Stimulated activated CD8-positive, alpha-beta memory T cell treated with anti-CD3 and anti-CD28 coated beads, Interleukin-2, amount 100 ng/mL, for 1 hour (primary cell): ENCODE measurements around the gene ANTKMT.

Source experiments
- DNase-seq, 2 donors: peaks; one replicate each; pipeline ENCODE4 v3.0.0-alpha.2; 2020; ENCODE audit warnings: low read depth in 2 of 2

Gene ANTKMT

GRCh38 chr16:764848-765487 is 44.0 kb downstream of the ANTKMT start:
- DNase-seq = no peak

- no peak for DNase-seq
These were observed 44.5 kb downstream of the ANTKMT start for GRCh38 chr16:765488-765865.

- DNase-seq = no peak
These were observed 45.3 kb downstream of the ANTKMT start for GRCh38 chr16:766008-766819.

DNA sequence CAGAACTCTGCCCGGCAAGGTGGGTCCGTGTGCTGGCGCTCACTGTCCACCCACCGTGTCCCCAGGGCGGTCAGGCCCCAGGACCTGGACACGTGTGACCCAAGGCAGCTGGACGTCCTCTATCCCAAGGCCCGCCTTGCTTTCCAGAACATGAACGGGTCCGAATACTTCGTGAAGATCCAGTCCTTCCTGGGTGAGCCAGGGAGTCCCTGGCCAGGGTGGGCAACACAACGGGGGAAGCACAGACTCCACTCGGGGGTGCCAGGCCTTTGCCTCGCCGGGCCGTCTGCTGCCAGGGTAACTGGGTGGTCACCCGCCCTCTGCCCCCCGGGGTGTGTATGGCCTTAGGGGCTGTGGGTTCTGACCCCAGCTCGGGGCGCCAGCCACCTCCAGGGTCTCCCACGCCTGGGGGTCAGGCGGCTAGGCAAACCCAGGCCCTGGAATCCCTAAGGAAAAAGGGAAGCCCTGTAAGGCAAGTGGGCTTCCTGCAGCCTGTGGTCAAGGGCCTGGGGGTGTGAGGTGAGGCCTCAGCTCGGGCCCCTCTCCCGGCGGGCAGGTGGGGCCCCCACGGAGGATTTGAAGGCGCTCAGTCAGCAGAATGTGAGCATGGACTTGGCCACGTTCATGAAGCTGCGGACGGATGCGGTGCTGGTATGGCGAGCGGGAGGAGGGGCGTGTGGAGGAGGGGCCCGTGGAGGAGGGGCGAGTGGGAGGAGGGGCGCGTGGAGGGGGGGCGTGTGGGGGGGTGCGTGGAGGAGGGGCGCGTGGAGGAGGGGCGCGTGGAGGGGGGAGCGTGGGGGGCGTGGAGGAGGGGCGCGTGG is 46.1 kb downstream of the ANTKMT start:
- no peak for DNase-seq

DNA sequence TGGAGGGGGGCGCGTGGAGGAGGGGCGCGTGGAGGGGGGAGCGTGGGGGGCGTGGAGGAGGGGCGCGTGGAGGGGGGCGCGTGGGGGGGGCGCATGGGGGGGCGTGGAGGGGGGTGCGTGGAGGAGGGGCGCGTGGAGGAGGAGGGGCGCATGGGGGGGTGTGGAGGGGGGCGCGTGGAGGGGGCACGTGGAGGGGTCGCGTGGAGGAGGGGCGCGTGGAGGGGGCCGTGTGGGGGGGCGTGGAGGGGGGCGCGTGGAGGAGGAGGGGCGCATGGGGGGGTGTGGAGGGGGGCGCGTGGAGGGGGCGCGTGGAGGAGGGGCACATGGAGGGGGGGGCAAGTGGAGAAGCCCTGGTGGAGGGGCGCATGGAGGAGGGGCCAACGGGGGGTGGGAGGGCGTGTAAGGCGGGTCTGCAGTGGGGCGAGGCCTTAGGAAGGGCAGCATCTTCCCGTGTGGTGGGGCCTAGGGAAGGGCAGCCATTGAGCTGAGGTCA is 46.8 kb downstream of the ANTKMT start:
- no peak for DNase-seq

GRCh38 chr16:768428-768827 is 47.5 kb downstream of the ANTKMT start:
- no peak for DNase-seq

GRCh38 chr16:769184-769784 is 48.3 kb downstream of the ANTKMT start:
- no peak for DNase-seq

GRCh38 chr16:769934-770333 is 49.0 kb downstream of the ANTKMT start:
- DNase-seq = no peak

GRCh38 chr16:770411-770810 is 49.5 kb downstream of the ANTKMT start:
- no peak for DNase-seq
